Measurements from ENCODE around the gene AIFM1. TPM values are rescaled to one million over a fixed set of nuclear protein-coding genes. Genes with fewer than 3 reads are reported as not detected.

The AIFM1 gene
- total and polyA plus RNA-seq, 2 experiments from 2014 or later = 29.6 to 47.3 TPM

GRCh38 chrX:130119312-130119898, 46.2 kb downstream of the AIFM1 start:
- H3K27ac Mint-ChIP-seq = no peak overlapping the region

GRCh38 chrX:130118441-130119311, 47.0 kb downstream of the AIFM1 start:
- no peak overlapping the region for H3K4me3 Mint-ChIP-seq
- ATAC-seq (no peak), DNase-seq (ENCODE audit: low spot score) (no peak)
- peaks cover 18% of the 10 kb centered on the region for H3K27me3 ChIP-seq (ENCODE audit: insufficient read depth)
- no peak overlapping the region for H2AFZ ChIP-seq
- H3F3A ChIP-seq (replicated peaks; ENCODE audit: low read depth) = no peaks in the 10 kb centered on the region
- no peak overlapping the region for H3K4me2 ChIP-seq
- no peak overlapping the region for H3K27ac ChIP-seq (ENCODE audit: low read depth)
- no peak overlapping the region for H3K4me3 ChIP-seq
- H3K4me1 ChIP-seq (ENCODE audit: insufficient read depth) = no peaks in the 10 kb centered on the region
- H3K27me3 Mint-ChIP-seq (ENCODE audit: insufficient read depth, low read depth, poor library complexity) = peaks cover 12% of the 10 kb centered on the region
- H3K36me3 Mint-ChIP-seq (ENCODE audit: low read depth) = no peaks in the 10 kb centered on the region
- no peaks in the 10 kb centered on the region for H3K36me3 ChIP-seq (ENCODE audit: insufficient read depth)
- H4K20me1 ChIP-seq (replicated peaks; ENCODE audit: insufficient read depth) = no peaks in the 10 kb centered on the region
- H3K9me2 ChIP-seq (ENCODE audit: insufficient read depth) = no peaks in the 10 kb centered on the region
- H3K79me2 ChIP-seq (replicated peaks; ENCODE audit: insufficient read depth) = no peaks in the 10 kb centered on the region
- H3K9me3 Mint-ChIP-seq = no peaks in the 10 kb centered on the region
- H3K27ac Mint-ChIP-seq = no peak overlapping the region
- H3K4me1 Mint-ChIP-seq = peaks cover 17% of the 10 kb centered on the region; the same call in 2 of the 3 replicates
- TF ChIP-seq POLR2AphosphoS5 (IDR thresholded peaks at IDR 0.05; ENCODE audit: low read depth) (no peak), JUNB (IDR thresholded peaks at IDR 0.05; ENCODE audit: unreplicated experiment) (no peak), ETS1 (IDR thresholded peaks at IDR 0.05) (no peak), NANOG (IDR thresholded peaks at IDR 0.05; ENCODE audit: borderline replicate concordance) (no peak)

More at GRCh38 chrX:130119312-130119898, 46.2 kb downstream of the AIFM1 start:
- H3F3A ChIP-seq (replicated peaks; ENCODE audit: low read depth) = no peaks in the 10 kb centered on the region
- no peaks in the 10 kb centered on the region for H3K9me2 ChIP-seq (ENCODE audit: insufficient read depth)
- Mint-ChIP-seq H3K36me3 (ENCODE audit: low read depth) (no peaks in the 10 kb centered on the region), H3K9me3 (no peaks in the 10 kb centered on the region), H3K27me3 (ENCODE audit: insufficient read depth, low read depth, poor library complexity) (peaks cover 13% of the 10 kb centered on the region), H3K4me1 (peaks cover 12% of the 10 kb centered on the region; the same call in 2 of the 3 replicates), H3K4me3 (no peak overlapping the region)
- no peak overlapping the region for H3K4me3 ChIP-seq
- no peak for DNase-seq (ENCODE audit: low spot score)
- H3K4me2 ChIP-seq = no peak overlapping the region
- H3K4me1 ChIP-seq (ENCODE audit: insufficient read depth) = no peaks in the 10 kb centered on the region
- no peaks in the 10 kb centered on the region for H4K20me1 ChIP-seq (replicated peaks; ENCODE audit: insufficient read depth)
- H3K36me3 ChIP-seq (ENCODE audit: insufficient read depth) = no peaks in the 10 kb centered on the region
- H3K27me3 ChIP-seq (ENCODE audit: insufficient read depth) = peaks cover 18% of the 10 kb centered on the region
- H3K27ac ChIP-seq (ENCODE audit: low read depth) = no peak overlapping the region
- H3K79me2 ChIP-seq (replicated peaks; ENCODE audit: insufficient read depth) = no peaks in the 10 kb centered on the region
- no peak overlapping the region for H2AFZ ChIP-seq
- TF ChIP-seq REST (IDR thresholded peaks at IDR 0.05; ENCODE audit: unreplicated experiment) = no peak
- no peak for TF ChIP-seq NANOG (IDR thresholded peaks at IDR 0.05; ENCODE audit: borderline replicate concordance)
- TF ChIP-seq EZH2 (IDR thresholded peaks at IDR 0.05; ENCODE audit: low read depth, unreplicated experiment) = no peak
- no peak for ATAC-seq

All from GM23338 (cell line).